ENCODE data around the gene OR4N5.

OR4N5 gene

GRCh38 chr14:20177433-20177974, 38.9 kb downstream of the OR4N5 start:
- Histone ChIP-seq H3K9ac (ENCODE audit: low read length) (no peak overlapping the region), H3K36me3 (ENCODE audit: low read length) (no peaks in the 10 kb centered on the region), H3K4me2 (ENCODE audit: low read depth, low read length, poor library complexity, severe bottlenecking) (no peak overlapping the region), H3K9me2 (replicated peaks; ENCODE audit: insufficient read depth, low read length) (no peaks in the 10 kb centered on the region), H3F3A (ENCODE audit: insufficient read depth) (no peaks in the 10 kb centered on the region), H3K79me2 (ENCODE audit: insufficient read depth, low read length) (no peaks in the 10 kb centered on the region), H2AFZ (ENCODE audit: low read depth, low read length, severe bottlenecking) (no peak overlapping the region), H3K4me3 (ENCODE audit: insufficient read depth, low read length, poor library complexity, severe bottlenecking) (no peak overlapping the region), H4K20me1 (ENCODE audit: low read depth, low read length) (no peaks in the 10 kb centered on the region), H3K27ac (ENCODE audit: low read depth, low read length) (no peak overlapping the region), H3K9me3 (ENCODE audit: insufficient read depth, low read length) (no peaks in the 10 kb centered on the region), H3K27me3 (ENCODE audit: low read length) (no peaks in the 10 kb centered on the region)
- TF ChIP-seq CTCF (IDR thresholded peaks at IDR 0.05; ENCODE audit: insufficient read depth, low read length, poor library complexity, severe bottlenecking) (no peak), EZH2phosphoT487 (conservative IDR thresholded peaks at IDR 0.05; ENCODE audit: low read length) (no peak)

GRCh38 chr14:20179218-20179617, 40.6 kb downstream of the OR4N5 start:
- no peak overlapping the region for H3K9ac ChIP-seq (ENCODE audit: low read length)
- H3K9me2 ChIP-seq (replicated peaks; ENCODE audit: insufficient read depth, low read length): no peaks in the 10 kb centered on the region
- H3F3A ChIP-seq (ENCODE audit: insufficient read depth): no peaks in the 10 kb centered on the region
- H2AFZ ChIP-seq (ENCODE audit: low read depth, low read length, severe bottlenecking): no peak overlapping the region
- H4K20me1 ChIP-seq (ENCODE audit: low read depth, low read length): no peaks in the 10 kb centered on the region
- TF ChIP-seq EZH2phosphoT487 (conservative IDR thresholded peaks at IDR 0.05; ENCODE audit: low read length) (no peak), CTCF (IDR thresholded peaks at IDR 0.05; ENCODE audit: insufficient read depth, low read length, poor library complexity, severe bottlenecking) (no peak)
- H3K36me3 ChIP-seq (ENCODE audit: low read length): no peaks in the 10 kb centered on the region
- no peak overlapping the region for H3K4me2 ChIP-seq (ENCODE audit: low read depth, low read length, poor library complexity, severe bottlenecking)
- no peaks in the 10 kb centered on the region for H3K27me3 ChIP-seq (ENCODE audit: low read length)
- H3K27ac ChIP-seq (ENCODE audit: low read depth, low read length): no peak overlapping the region
- no peak overlapping the region for H3K4me3 ChIP-seq (ENCODE audit: insufficient read depth, low read length, poor library complexity, severe bottlenecking)
- no peaks in the 10 kb centered on the region for H3K79me2 ChIP-seq (ENCODE audit: insufficient read depth, low read length)
- no peaks in the 10 kb centered on the region for H3K9me3 ChIP-seq (ENCODE audit: insufficient read depth, low read length)

- Histone ChIP-seq H3K4me3 (ENCODE audit: insufficient read depth, low read length, poor library complexity, severe bottlenecking) (no peak overlapping the region), H3K9me2 (replicated peaks; ENCODE audit: insufficient read depth, low read length) (no peaks in the 10 kb centered on the region), H3F3A (ENCODE audit: insufficient read depth) (no peaks in the 10 kb centered on the region), H3K36me3 (ENCODE audit: low read length) (no peaks in the 10 kb centered on the region), H3K79me2 (ENCODE audit: insufficient read depth, low read length) (no peaks in the 10 kb centered on the region), H4K20me1 (ENCODE audit: low read depth, low read length) (no peaks in the 10 kb centered on the region), H3K27ac (ENCODE audit: low read depth, low read length) (no peak overlapping the region), H3K9me3 (ENCODE audit: insufficient read depth, low read length) (no peaks in the 10 kb centered on the region), H3K27me3 (ENCODE audit: low read length) (no peaks in the 10 kb centered on the region), H3K4me2 (ENCODE audit: low read depth, low read length, poor library complexity, severe bottlenecking) (no peak overlapping the region), H3K9ac (ENCODE audit: low read length) (no peak overlapping the region), H2AFZ (ENCODE audit: low read depth, low read length, severe bottlenecking) (no peak overlapping the region)
- no peak for TF ChIP-seq CTCF (IDR thresholded peaks at IDR 0.05; ENCODE audit: insufficient read depth, low read length, poor library complexity, severe bottlenecking)
- TF ChIP-seq EZH2phosphoT487 (conservative IDR thresholded peaks at IDR 0.05; ENCODE audit: low read length): no peak
These were observed 41.3 kb downstream of the OR4N5 start for GRCh38 chr14:20179880-20180279.

Measured in SU-DHL-6 (cell line).